Right ventricle myocardium superior (tissue), 1 donor: ENCODE measurements around the gene USP37. TPM values are rescaled to one million over a fixed set of nuclear protein-coding genes. Genes with fewer than 3 reads are reported as not detected.

Source experiments
- ATAC-seq: fragments of 200-7000 bp; cut with Tn5 transposase; one replicate; pipeline ENCODE4 v1.9.1; 2020; ENCODE audit warnings: mild to moderate bottlenecking; ENCODE audit not compliant: poor library complexity
- DNase-seq: peaks from one replicate; pipeline ENCODE4 v3.0.0-alpha.2; 2020
- intact Hi-C: fragments of 100-400 bp; cut with DNase I; formaldehyde crosslinking; loops from one replicate; pipeline ENCODE4 v1.11.2; 2022
- long read RNA-seq: library from polyadenylated mRNA; unstranded; transcript quantifications from one replicate; pipeline ENCODE4 v2.0.0, GENCODE V29; 2021
- total RNA-seq: library from RNA; stranded (reverse); fragmentation: NEBNext Ultra II Directional; extraction: Animal tissue kit (Norgen Biotek cat#: 25700); gene quantifications from one replicate; pipeline ENCODE4 v1.2.1, GENCODE V29; 2021
- donor health status: DM: no; HTN: yes; CAD: no; lungs with severe emphysema.

USP37 gene, protein sequence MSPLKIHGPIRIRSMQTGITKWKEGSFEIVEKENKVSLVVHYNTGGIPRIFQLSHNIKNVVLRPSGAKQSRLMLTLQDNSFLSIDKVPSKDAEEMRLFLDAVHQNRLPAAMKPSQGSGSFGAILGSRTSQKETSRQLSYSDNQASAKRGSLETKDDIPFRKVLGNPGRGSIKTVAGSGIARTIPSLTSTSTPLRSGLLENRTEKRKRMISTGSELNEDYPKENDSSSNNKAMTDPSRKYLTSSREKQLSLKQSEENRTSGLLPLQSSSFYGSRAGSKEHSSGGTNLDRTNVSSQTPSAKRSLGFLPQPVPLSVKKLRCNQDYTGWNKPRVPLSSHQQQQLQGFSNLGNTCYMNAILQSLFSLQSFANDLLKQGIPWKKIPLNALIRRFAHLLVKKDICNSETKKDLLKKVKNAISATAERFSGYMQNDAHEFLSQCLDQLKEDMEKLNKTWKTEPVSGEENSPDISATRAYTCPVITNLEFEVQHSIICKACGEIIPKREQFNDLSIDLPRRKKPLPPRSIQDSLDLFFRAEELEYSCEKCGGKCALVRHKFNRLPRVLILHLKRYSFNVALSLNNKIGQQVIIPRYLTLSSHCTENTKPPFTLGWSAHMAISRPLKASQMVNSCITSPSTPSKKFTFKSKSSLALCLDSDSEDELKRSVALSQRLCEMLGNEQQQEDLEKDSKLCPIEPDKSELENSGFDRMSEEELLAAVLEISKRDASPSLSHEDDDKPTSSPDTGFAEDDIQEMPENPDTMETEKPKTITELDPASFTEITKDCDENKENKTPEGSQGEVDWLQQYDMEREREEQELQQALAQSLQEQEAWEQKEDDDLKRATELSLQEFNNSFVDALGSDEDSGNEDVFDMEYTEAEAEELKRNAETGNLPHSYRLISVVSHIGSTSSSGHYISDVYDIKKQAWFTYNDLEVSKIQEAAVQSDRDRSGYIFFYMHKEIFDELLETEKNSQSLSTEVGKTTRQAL
- total RNA-seq = 5.9 TPM
- long read RNA-seq, partial matches to known transcripts = 1 of 3 reads
- long read RNA-seq, other reads (novel, unspliced or antisense) = 2 of 3 reads

DNA sequence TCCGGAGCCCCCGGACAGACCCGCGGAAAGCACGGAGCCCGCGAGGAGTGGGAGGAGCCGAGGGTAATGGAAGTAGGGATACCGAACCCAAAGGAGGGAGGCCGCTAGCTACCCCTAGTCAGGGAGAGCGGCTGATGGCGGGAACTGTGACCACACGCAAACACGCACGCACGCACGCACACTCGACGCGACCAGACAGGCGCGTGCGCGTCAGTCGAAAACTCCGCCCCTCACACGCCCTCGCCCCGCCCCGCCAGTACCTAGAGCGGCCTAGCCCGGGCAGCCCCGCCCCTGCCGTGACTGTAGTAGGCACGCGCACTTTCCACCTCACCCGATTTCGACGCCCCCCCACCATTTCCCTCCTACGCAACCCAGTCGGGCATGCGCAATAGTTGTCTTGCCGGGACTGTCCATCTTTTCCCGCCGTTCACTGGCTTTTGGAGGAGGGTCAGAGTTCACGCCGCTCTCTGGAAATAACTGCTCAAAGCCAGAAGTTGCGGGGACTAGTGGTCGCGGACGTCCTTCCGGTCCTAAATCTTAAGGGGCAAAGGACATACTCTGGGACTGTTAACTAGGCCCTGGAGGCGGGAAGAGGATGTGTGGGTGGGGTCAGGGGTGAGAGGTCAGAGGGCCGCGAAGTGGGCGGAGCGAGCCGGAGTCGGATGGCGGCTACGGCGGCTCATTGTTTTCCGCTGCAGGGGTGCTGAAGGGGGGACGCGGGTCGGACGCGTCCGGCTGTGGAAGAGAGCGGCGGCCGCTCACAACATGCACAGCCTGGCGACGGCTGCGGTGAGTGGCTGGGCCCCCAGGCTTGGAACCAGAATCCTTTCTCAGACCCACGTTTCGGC, at the start of gene USP37, which contains the start of gene CNOT9:
USP37 (minus strand) TSS at position 162 of the 848 bp plus-strand sequence. CDS start 9,698 bp downstream, outside the sequence.
CNOT9 (plus strand) TSS at position 650 of the 848 bp plus-strand sequence; CDS start at position 766, 116 bp downstream.
- intact Hi-C loops = loop anchor here (10.0 kb wide), 1 partner anchor 86 kb away; the partner anchor contains the start of genes BCS1L and ZNF142
- ATAC-seq (peak; percentile 98), DNase-seq (peak; percentile 100)

DNA sequence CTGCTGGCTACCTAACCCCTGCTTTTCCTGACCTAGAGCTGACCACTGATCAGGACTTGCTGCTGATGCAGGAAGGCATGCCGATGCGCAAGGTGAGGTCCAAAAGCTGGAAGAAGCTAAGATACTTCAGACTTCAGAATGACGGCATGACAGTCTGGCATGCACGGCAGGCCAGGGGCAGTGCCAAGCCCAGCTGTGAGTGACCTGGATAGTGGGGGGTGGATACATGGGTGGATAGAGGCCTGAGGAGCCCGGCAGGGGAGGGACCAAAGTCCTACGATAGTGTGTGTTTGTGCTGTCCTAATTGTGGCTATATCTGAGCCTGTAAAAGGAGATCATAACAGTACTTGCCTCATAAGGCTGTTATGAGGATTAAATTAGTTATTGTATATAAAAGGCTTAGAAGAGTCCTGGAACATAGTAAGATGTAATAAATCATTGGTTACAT, 47.7 kb upstream of the USP37 start:
- intact Hi-C loops = no loop called here
- ATAC-seq (peak; percentile 55), DNase-seq (no peak)

DNA sequence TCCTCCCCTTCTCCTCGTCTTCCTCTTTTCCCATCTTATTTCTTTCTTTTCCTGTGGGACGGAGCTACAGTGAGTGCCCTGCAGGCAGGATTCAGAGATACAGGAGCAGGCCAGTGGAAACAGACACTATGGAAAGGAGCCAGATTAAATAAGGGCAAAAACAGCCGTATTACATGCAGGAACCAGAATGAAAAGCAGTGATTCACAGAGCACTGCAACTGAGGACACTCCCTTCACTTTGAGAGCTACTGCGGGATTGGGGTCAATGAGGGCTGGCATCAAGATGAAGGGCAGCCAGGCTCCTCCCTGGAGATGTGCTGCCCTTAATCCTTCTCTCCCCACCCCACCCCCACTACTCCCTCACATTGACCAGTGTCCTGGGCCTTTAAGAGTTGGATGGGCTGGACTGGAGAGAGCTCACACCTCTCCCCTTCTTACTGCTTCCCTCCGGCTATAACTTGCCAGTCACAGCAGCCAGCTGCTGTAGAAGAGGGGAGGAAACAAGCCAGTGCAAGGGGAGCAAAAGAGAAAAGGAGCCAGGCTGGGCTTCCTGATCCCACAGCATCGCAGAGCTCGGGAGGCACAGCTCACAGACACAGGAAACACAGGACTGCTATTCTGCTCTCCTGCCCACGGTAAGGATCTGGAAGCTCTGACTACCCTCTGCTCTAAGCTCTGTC, 39.4 kb upstream of the USP37 start, which contains the start of gene PLCD4:
PLCD4 (plus strand) TSS at position 464 of the 680 bp plus-strand sequence. CDS start 7,841 bp downstream, outside the sequence.
- DNase-seq (no peak), ATAC-seq (peak; percentile 74)
- intact Hi-C loops = no loop called here

DNA sequence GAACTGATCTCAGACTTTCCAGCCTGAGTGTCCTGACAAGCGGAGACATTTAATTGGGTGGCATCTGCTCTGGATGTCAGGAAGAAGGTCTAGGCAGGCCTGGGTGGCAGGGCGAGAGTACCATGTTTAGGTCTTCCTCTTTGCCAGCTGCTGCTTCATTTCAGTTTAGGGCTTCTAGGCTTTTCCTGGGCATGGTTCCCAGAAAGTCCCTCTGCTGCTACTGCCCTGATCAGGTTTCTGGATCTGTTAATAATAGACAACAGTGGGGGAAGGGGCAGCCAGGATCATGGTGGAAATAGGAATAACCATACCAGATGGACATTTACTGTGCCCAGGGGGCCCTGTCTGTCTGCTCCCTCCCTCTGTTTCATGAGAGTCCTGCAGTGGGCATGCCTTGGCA, 37.3 kb upstream of the USP37 start:
- no peak for DNase-seq
- intact Hi-C loops = no loop called here
- ATAC-seq = peak; percentile 19

DNA sequence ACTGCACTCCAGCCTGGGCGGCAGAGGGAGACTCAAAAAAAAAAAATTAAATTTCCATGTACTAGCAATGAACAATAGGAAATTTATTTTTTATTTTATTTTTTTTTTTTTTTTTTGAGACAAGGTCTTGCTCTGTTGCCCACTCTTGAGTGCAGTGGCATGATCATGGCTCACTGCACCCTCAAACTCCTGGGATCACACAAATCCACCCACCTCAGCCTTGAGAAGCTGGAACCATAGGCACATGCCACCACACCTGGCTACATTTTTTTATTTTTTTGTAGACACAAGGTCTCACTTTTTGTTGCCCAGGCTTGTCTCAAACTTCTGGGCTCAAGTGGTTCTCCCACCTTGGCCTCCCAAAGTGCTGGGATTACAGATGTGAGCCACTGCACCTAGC, 17.4 kb upstream of the USP37 start:
- ATAC-seq (no peak), DNase-seq (no peak)
- intact Hi-C loops = no loop called here

DNA sequence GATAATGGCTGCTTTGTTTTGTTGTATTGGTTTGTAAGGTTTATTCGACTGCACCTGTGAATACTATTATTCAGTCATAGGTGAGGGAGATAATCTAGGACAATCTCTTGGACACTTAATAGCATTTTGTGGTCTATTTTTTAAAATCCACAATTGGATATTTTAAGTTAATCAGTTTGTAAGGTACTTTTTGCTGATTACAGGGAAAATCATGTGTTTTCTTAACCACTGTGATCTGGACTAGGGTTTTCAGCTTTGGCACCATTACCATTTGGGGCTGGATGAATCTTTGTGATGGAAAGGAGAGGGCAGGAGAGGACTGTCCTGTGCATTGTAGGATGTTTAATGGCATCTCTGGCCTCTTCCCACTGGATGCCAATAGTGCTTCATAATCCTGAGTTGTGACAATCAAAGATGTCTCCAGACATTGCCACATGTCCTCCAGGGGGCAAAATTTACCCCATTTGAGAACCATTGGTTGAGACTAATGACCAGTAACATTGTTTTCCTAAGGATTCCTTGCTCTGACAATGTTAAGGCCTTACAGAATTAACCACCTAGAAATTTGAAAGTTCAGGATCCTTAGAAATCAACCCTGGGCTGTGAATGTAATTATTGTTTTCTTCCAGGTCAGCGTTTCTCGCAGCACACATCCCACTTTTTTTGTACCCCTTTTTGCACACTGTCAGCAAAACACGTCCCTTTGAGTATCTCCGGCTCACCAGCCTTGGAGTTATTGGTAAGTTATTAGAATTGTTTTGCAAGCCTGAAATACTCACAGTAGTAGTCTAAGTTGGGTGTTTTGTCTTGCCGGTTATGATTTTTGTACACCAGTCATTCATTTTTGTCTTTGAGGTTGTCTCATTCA, 16.1 kb upstream of the USP37 start:
- ATAC-seq (no peak), DNase-seq (no peak)
- intact Hi-C loops = no loop called here

DNA sequence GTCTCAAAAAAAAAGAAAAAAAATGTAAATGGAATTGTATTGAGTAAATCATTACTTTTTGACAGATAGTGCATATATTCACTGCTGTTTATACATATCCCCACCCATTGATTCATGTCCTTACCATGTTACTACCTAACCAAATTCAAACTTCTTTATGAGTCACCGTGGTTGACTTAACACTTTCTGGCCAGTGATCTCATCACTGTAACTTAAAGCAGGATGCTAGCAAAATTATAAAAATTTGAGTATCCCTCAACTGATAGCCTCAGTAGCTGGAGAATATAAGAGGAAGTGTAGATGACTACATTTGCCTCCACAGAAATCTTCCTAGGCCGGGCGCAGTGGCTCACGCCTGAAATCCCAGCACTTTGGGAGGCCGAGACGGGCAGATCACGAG, 13.9 kb upstream of the USP37 start:
- intact Hi-C loops = no loop called here
- no peak for ATAC-seq
- DNase-seq = no peak

DNA sequence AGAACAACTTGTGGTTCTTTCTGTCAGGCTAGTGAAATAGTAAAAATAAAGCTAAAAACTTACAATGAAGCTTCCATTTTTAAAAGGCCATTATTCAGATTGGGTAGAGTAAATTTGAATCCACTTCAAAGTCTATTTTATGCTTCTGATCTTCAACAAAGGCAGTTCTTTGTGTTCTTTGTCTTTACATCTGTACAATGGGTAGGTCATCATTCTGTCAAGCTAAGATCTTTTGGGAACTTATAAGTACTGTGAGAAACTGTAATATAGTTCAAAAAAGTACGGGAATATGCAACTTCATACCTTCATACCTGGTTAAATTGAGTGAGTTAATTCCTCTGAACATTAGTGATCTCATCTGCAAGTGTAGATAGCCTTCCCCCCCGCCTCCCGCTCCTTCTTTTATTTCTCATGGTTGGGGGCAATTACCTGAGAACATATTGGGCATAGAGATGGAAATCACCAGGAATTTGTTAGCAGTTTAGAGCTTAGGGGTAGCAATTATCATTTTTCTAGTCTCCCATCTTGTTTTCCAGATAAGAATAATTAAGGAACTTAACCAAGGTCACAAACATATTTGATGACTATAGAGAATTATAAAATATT, 10.2 kb upstream of the USP37 start:
- DNase-seq (no peak), ATAC-seq (no peak)
- intact Hi-C loops = no loop called here

DNA sequence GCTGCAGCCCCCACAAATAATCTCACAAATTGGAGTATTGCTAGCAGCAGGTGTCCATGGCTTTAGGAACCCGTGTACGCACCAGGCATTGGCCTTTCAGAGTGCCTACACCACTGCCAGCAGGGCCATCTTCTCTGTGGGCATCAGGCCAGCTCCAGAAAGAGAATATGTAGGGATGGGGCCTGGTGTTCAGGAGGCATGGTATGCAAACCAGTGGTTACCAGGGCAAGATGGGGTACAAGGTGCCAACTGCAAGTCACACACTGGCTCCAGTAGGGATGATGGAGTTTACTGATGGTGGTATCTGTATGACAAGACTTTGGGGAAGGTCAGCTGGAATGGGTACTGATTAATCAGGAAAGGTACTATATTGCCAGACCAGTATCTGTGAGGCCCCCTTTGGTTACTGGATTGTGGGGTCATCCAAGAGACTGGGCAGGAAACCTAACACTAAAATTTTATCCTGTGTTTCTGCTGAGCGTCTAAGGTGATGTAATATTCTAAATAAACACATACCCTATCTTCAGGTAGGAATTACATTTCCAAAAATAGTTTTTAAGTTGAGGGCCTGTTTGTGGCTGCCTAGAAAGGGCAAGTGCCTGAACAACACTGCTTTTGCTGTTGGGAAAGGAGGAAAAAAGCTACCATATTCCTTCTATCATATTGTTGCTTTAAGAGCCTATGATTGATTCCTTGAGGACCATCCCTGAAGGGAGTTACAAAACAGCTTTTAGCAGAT, 9.5 kb upstream of the USP37 start:
- peak; percentile 75 for ATAC-seq
- intact Hi-C loops = no loop called here
- no peak for DNase-seq

DNA sequence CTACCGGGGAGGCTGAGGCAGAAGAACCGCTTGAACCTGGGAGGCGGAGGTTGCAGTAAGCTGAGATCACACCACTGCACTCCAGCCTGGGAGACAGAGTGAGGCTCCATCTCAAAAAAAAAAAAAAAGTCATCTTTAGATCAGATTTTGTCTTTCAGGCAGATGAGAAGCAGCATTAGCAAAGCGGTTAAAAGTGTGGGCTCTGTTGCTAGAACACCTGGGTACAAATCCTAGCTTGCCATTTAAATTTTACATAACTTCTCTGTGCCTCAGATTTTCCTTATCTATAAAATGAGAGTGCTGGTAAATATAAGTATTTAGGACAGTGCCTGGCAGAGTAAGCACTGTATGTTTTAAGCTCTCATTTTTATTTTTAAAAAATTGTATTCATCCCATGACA, 8.7 kb upstream of the USP37 start:
- ATAC-seq (no peak), DNase-seq (no peak)
- intact Hi-C loops = no loop called here

DNA sequence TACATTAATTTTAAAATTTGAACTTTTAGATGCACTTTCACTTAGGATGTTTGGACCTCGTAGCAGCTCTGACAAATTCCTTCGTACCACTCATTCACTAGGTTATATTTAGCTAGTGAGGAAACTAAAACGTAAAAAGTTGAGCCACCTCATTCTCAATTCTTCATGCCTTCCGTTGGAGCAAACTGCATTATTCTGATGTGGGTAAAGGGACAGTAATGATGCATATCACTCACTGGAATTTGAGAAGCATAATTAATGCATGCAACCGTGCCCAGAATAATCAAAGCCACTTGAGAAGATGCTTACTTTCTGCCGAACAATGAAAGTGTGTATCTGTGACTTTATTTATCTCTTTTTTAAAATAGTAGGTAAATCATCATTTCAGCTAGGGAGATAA, 2.7 kb upstream of the USP37 start:
- DNase-seq = no peak
- intact Hi-C loops = no loop called here
- ATAC-seq = no peak

DNA sequence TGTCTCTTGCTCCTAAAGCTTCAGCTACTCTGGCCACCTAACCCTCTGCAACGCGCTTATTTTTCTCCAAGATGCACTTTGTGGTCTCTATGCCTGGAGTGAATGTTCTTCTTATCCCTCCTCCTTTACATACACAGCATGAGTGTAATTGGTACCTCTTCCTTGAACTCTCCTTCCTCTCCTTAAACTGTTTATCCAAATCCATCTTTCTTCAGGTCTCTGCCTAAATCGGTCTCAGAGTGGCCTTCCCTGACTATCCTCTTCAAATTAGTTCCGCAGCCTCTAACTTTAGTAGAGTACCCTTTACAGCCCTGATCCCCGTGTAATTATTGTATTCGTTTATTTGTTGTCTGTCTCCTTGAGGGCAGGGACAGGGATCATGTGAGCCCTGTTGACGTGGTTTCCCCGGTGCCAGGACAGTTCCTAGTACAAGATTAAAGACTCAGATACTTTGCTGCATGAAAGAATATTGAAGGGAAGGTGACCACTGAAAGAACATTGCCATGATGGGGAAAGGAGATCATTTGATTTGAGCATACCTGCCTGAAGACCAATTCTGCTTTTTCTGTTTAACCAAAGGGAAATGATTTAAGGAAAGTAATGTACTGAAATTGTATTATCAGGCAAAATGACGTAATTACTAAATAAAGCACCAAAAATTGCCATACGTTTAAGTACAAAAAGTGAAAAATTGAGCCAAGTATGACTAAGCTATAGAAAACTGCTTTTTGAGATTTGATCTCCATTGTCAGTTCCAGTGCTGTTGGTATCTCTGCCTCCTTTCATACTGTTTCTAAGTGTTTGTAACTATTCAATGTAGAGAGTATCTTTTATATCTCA, 1.7 kb upstream of the USP37 start:
- ATAC-seq = peak; percentile 10
- no peak for DNase-seq
- intact Hi-C loops = loop anchor here (10.0 kb wide), 1 partner anchor 85 kb away; the partner anchor contains the start of genes BCS1L and ZNF142

DNA sequence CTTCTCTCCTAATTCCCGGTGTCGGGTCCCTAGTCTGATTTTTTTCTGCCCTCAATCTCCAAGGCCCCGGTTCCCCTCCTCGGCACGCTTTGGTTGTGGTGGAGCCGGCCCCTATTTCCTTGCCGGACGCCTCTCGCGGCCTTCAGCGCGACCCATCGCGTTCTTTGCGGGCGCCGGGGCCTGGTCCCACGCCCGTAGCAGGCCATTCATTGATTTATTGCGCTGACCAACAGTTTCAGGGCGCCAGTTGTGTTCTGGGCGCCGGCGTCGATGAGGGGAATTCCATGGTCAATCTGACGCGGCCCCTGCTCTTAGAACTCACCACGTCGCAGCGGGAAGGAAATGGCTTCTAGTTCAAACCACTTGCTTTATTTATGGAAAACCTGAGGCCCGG, 884 bp upstream of the USP37 start:
- intact Hi-C loops = loop anchor here (10.0 kb wide), 1 partner anchor 86 kb away; the partner anchor contains the start of genes BCS1L and ZNF142
- peak; percentile 9 for ATAC-seq
- DNase-seq = peak; percentile 54

DNA sequence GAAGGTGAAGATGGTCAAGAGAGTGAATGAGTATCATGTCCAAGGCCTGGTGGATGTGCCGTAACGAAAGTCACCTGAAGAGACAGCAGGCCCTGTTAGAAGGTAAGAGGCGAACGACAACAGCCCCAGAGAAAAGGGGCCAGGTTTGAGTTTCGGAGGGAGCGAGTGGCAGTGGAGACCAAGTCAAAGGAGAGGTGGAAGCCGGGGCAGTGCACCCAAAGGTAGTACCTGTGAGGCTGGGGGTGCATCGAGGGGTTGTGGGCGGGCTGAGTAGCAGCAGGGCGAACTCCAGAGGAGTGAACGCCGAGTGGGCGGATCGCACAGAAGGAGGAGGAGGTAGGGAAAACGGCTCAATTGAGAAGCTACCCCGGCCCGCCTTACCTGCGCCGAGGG, 358 bp downstream of the USP37 start:
- DNase-seq (no peak), ATAC-seq (peak; percentile 32)
- intact Hi-C loops = loop anchor here (2.0 to 10.0 kb wide), 2 partner anchors 87 to 161 kb away; partner anchors contain the start of genes BCS1L and ZNF142
